Tibial nerve (tissue), 3 donors: ENCODE measurements around the gene DGCR2.

Source experiments
- POLR2A ChIP-seq, 2 donors: fragments of 450-650 bp; IDR thresholded peaks; one replicate each; pipeline ENCODE4 v1.6.1; 2017; ENCODE audit warnings: antibody characterized with exemption in 2 of 2, mild to moderate bottlenecking in 2 of 2, moderate library complexity in 2 of 2
- TF ChIP-seq, protein P1 (sequence below), 5 experiments: fragments of 200-600 bp in 3 of 5; fragments of 450-650 bp in 2 of 5; sonication (generic) in 3 of 5; IDR thresholded peaks; one replicate each; pipeline ENCODE4 v1.5.1; 2016 to 2019; ENCODE audit warnings: antibody characterized with exemption in 5 of 5, mild to moderate bottlenecking in 3 of 5, moderate library complexity in 2 of 5

DNA sequence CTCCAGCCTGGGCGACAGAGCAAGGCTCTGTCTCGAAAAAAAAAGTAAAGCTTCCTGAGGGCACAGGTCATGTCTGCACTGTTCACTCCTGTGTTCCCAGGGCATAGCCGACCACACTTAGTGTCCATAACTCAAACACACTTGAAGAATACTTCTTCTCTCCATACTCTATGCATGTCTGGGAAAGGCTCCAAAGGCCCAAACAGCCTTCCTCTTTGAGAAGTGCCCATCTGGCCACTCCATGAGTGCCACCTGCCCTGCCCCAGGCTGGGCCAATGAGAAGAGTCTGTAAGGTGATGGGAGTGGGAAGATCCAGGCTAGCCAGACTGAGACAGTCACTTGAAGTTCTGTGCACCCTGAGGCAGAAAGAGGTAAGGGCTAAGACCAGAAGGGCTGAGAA is 24.7 kb downstream of the DGCR2 start:
- no peak for TF ChIP-seq POLR2A (IDR thresholded peaks at IDR 0.05)
- TF ChIP-seq, protein P1, sequence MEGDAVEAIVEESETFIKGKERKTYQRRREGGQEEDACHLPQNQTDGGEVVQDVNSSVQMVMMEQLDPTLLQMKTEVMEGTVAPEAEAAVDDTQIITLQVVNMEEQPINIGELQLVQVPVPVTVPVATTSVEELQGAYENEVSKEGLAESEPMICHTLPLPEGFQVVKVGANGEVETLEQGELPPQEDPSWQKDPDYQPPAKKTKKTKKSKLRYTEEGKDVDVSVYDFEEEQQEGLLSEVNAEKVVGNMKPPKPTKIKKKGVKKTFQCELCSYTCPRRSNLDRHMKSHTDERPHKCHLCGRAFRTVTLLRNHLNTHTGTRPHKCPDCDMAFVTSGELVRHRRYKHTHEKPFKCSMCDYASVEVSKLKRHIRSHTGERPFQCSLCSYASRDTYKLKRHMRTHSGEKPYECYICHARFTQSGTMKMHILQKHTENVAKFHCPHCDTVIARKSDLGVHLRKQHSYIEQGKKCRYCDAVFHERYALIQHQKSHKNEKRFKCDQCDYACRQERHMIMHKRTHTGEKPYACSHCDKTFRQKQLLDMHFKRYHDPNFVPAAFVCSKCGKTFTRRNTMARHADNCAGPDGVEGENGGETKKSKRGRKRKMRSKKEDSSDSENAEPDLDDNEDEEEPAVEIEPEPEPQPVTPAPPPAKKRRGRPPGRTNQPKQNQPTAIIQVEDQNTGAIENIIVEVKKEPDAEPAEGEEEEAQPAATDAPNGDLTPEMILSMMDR (IDR thresholded peaks at IDR 0.05): no peak
